Colonic mucosa (tissue), 4 donors: ENCODE data around the gene CFAP74. TPM values are rescaled to one million over a fixed set of nuclear protein-coding genes. Genes with fewer than 3 reads are reported as not detected.

ENCODE experiments used
- DNase-seq: peaks from one replicate; pipeline ENCODE4 v3.0.0-alpha.2; 2020
- H3K27ac ChIP-seq: fragments of 200-600 bp; one replicate; pipeline ENCODE4 v1.8.0; 2021
- H3K27me3 ChIP-seq: fragments of 200-600 bp; one replicate; pipeline ENCODE4 v1.8.0; 2021
- H3K36me3 ChIP-seq: fragments of 200-600 bp; one replicate; pipeline ENCODE4 v1.8.0; 2021
- H3K4me1 ChIP-seq: fragments of 200-600 bp; one replicate; pipeline ENCODE4 v1.8.0; 2021; ENCODE audit warnings: mild to moderate bottlenecking
- H3K4me3 ChIP-seq: fragments of 200-600 bp; one replicate; pipeline ENCODE4 v1.8.0; 2021
- H3K9ac ChIP-seq, 2 donors: one replicate each; pipeline ENCODE4 v1.7.0; 2013; ENCODE audit warnings: control low read depth in 2 of 2, low read depth in 2 of 2, low read length in 2 of 2
- H3K9me3 ChIP-seq: fragments of 200-600 bp; one replicate; pipeline ENCODE4 v1.8.0; 2021
- CTCF ChIP-seq: fragments of 200-600 bp; IDR thresholded peaks from one replicate; pipeline ENCODE4 v1.8.0; 2022; ENCODE audit warnings: antibody characterized with exemption, mild to moderate bottlenecking
- intact Hi-C: fragments of 100-400 bp; cut with DNase I; formaldehyde crosslinking; loops from one replicate; pipeline ENCODE4 v1.14.1; 2022
- total RNA-seq, 2 donors: library from RNA; stranded (reverse); fragmentation: NEBNext Ultra II Directional in 1 of 2; extraction: Animal tissue kit (Norgen Biotek cat#: 25700) in 1 of 2; gene quantifications; one replicate each; pipeline ENCODE4 v1.2.1, GENCODE V29; 2021
- donor health status: healthy.
- donor health status: DM: no; HTN: no; CAD: no.
- donor health status: DM: no; HTN: no; CAD: no.

Gene CFAP74
- total RNA-seq, 2 donors from 2014 or later = 0.10 to 0.16 TPM

DNA sequence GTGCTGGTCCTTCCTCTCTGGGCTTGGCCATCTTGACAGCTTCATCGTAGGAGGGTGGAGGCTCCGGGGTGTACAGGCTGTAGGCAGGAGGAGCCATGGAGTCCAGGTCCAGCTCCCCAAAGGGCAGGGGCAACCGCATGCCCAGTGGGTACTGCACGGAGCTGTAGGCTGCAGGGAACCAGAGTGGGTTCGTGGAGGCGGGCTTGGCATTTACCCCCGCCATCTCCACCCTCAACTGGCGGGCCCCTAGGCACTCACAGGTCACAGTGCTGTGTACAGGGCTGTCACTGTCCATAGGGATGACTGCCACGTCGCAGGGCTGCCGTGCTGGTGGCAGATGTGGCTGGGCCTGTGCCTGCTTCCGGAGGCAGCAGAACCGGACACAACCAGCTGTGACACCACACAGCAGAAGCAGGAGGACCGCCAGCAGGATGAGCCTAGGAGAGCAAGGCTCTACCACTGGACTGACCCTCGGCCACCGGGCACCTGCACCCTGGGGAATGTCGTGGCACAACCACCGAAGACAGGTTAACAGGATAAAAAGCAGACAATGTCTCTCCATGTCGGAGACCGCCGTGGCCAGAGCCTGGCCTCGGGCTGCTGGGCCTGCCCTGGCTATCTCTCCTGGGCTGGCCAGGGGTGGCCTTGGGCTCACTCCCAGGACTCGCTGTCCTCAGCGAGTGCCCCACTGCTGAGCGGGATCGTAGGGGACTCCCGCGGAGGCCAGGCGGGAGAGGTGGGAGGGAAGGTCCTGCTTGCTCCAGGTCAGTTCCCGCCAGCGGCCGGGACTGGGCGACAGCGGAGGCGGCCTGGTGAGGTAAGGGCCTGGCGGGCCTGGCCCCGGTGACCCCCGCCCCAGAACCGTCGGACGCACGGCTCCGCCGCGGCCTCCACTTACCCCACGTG is 85.3 kb downstream of the CFAP74 start:
- Histone ChIP-seq H3K27me3 (no peaks in the 10 kb centered on the region), H3K4me1 (peaks cover 15% of the 10 kb centered on the region), H3K36me3 (no peaks in the 10 kb centered on the region), H3K9me3 (no peaks in the 10 kb centered on the region), H3K4me3 (peak overlapping the region; percentile 58), H3K9ac (peak overlapping the region; percentile 34 to 57), H3K27ac (peak overlapping the region; percentile 32)
- peak; percentile 37 for DNase-seq
- intact Hi-C loops = no loop called here
- TF ChIP-seq CTCF = no peak

DNA sequence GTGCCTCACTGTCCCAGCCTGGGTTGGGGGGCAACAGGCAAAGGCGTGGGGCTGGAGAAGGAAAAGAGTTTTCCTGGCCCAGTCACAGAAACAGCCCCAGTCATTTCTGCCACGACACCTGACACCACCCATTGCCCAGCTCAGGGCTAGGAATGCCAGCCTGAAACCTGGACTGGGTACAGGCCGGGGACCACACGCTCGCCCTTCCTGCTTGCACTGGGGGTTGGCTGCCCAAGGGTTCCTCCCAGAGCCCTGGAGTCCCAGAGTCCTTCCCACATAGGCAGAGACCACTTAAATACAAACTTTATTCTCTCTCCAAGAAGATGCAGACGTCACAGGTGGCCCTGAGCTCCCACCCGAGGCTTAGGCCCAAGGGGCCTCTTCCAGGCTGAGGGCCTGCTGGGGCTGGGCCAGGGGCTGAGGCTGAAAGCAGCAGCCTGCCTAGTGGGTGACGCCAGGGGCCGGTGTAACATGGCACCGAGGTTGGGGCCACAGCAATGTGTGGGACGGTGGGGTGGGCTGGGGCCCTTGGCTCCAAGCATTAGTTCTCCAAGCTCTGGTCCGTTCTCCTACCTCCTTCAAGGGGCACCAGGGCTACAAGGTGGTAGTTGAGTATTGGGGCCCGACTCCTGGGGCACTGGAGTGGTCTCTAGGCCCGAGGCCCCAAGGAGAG is 86.1 kb downstream of the CFAP74 start:
- Histone ChIP-seq H3K36me3 (no peaks in the 10 kb centered on the region), H3K9ac (no peak overlapping the region), H3K9me3 (no peaks in the 10 kb centered on the region), H3K4me1 (peaks cover 15% of the 10 kb centered on the region), H3K27ac (no peak overlapping the region), H3K4me3 (no peak overlapping the region), H3K27me3 (no peaks in the 10 kb centered on the region)
- DNase-seq = no peak
- intact Hi-C loops = no loop called here
- TF ChIP-seq CTCF = no peak

DNA sequence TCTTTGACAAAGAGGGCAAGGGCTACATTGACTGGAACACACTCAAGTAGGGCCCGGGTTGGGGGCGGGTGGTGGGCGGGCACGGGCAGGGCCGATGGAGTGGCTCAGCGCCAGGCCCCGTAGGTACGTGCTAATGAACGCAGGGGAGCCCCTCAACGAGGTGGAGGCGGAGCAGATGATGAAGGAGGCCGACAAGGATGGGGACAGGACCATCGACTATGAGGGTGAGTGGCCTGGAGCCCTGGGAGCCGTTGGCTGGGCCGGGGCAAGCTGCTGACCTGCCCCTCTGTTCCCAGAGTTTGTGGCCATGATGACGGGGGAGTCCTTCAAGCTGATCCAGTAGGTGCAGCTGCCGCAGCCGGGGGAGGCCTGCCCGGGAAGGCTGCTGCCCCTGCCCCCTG is 86.7 kb downstream of the CFAP74 start:
- H3K27me3 ChIP-seq = no peaks in the 10 kb centered on the region
- H3K9ac ChIP-seq = no peak overlapping the region
- no peak for TF ChIP-seq CTCF
- H3K27ac ChIP-seq = no peak overlapping the region
- DNase-seq = no peak
- H3K36me3 ChIP-seq = no peaks in the 10 kb centered on the region
- H3K4me1 ChIP-seq = peaks cover 15% of the 10 kb centered on the region
- H3K9me3 ChIP-seq = no peaks in the 10 kb centered on the region
- no peak overlapping the region for H3K4me3 ChIP-seq
- intact Hi-C loops = no loop called here

DNA sequence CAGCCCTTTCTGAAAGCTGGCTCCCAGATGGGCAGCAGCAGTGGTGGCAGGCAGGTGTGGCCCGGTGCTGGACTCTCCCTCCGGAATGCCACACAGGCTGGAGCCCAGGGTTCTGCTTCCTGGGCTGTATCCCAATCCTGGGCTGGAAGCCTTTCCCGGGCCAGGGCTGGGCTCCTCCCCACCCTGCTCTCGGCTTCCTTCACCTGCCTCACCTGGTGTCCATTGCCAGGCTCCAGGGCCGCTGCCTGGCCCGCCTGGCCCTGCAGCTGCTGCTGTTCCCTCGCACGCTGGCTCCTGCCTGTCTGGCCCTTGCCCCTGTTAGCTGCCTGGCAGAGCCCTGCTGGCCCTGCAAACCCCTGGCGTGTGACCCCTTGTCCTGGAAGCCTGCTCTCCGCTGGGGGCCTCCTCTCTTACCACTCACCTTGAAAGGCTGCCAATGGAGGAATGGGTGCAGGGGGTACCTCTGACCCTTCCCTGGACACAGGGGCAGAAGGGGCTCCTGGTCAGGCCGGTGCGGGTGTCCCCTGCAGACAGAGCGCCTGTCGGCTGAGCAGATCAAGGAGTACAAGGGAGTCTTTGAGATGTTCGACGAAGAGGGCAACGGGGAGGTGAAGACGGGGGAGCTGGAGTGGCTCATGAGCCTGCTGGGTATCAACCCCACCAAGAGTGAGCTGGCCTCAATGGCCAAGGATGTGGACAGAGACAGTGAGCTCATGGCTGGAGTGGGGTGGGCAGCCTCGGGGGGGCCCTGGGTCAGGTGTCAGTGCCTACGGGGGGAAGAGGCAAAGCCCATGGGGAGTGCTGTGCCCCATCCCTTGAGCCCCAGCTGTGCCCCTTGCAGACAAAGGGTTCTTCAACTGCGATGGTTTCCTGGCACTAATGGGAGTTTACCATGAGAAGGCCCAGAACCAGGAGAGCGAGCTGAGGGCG is 87.4 kb downstream of the CFAP74 start:
- DNase-seq = peak; percentile 57
- H3K4me1 ChIP-seq = peaks cover 15% of the 10 kb centered on the region
- no peak overlapping the region for H3K9ac ChIP-seq
- H3K27ac ChIP-seq = no peak overlapping the region
- intact Hi-C loops = no loop called here
- H3K4me3 ChIP-seq = no peak overlapping the region
- no peaks in the 10 kb centered on the region for H3K27me3 ChIP-seq
- H3K9me3 ChIP-seq = no peaks in the 10 kb centered on the region
- no peak for TF ChIP-seq CTCF
- H3K36me3 ChIP-seq = no peaks in the 10 kb centered on the region
